ENCODE measurements around the gene CADPS.

The CADPS gene

GRCh38 chr3:62873761-62874710, 1.2 kb downstream of the CADPS start:
- DNase-seq (ENCODE audit: low read depth) = no peak

- no peak for DNase-seq (ENCODE audit: low read depth)
These were observed 1.8 kb downstream of the CADPS start for GRCh38 chr3:62873451-62873760.

GRCh38 chr3:62872318-62872717, 2.9 kb downstream of the CADPS start:
- DNase-seq (ENCODE audit: low read depth) = no peak

- DNase-seq (ENCODE audit: low read depth) = no peak
These were observed 4.9 kb downstream of the CADPS start for GRCh38 chr3:62870321-62870720.

GRCh38 chr3:62863648-62864047, 11.6 kb downstream of the CADPS start:
- DNase-seq (ENCODE audit: low read depth) = no peak

GRCh38 chr3:62859203-62859791, 15.9 kb downstream of the CADPS start:
- no peak for DNase-seq (ENCODE audit: low read depth)

- no peak for DNase-seq (ENCODE audit: low read depth)
These were observed 29.2 kb downstream of the CADPS start for GRCh38 chr3:62845996-62846395.

- DNase-seq (ENCODE audit: low read depth) = no peak
These were observed 31.7 kb downstream of the CADPS start for GRCh38 chr3:62843508-62843907.

GRCh38 chr3:62839748-62840147, 35.5 kb downstream of the CADPS start:
- no peak for DNase-seq (ENCODE audit: low read depth)

GRCh38 chr3:62837145-62837787, 38.0 kb downstream of the CADPS start:
- DNase-seq (ENCODE audit: low read depth) = no peak

- DNase-seq (ENCODE audit: low read depth) = no peak
These were observed 39.5 kb downstream of the CADPS start for GRCh38 chr3:62835554-62836236.

GRCh38 chr3:62833538-62833937, 41.7 kb downstream of the CADPS start:
- no peak for DNase-seq (ENCODE audit: low read depth)

GRCh38 chr3:62832553-62832952, 42.7 kb downstream of the CADPS start:
- no peak for DNase-seq (ENCODE audit: low read depth)

- no peak for DNase-seq (ENCODE audit: low read depth)
These were observed 44.4 kb downstream of the CADPS start for GRCh38 chr3:62830727-62831322.

- no peak for DNase-seq (ENCODE audit: low read depth)
These were observed 47.7 kb downstream of the CADPS start for GRCh38 chr3:62827550-62827949.

- no peak for DNase-seq (ENCODE audit: low read depth)
These were observed 50.1 kb downstream of the CADPS start for GRCh38 chr3:62824965-62825592.

GRCh38 chr3:62823461-62824050, 51.7 kb downstream of the CADPS start:
- DNase-seq (ENCODE audit: low read depth) = no peak

GRCh38 chr3:62822905-62823304, 52.3 kb downstream of the CADPS start:
- DNase-seq (ENCODE audit: low read depth) = no peak

GRCh38 chr3:62818347-62818746, 56.9 kb downstream of the CADPS start:
- DNase-seq (ENCODE audit: low read depth) = no peak

- no peak for DNase-seq (ENCODE audit: low read depth)
These were observed 57.5 kb downstream of the CADPS start for GRCh38 chr3:62817678-62818077.

- DNase-seq (ENCODE audit: low read depth) = no peak
These were observed 59.2 kb downstream of the CADPS start for GRCh38 chr3:62815981-62816380.
